LNCAP (cell line): ENCODE measurements around the gene KMO.

Experiments used
- CTCF ChIP-seq: fragments of 450-650 bp; IDR thresholded peaks from 2 replicates; pipeline ENCODE4 v1.5.1; 2017; ENCODE audit warnings: mild to moderate bottlenecking

KMO gene

GRCh38 chr1:241548008-241548407 is 15.8 kb downstream of the KMO start:
- TF ChIP-seq CTCF: no peak

DNA sequence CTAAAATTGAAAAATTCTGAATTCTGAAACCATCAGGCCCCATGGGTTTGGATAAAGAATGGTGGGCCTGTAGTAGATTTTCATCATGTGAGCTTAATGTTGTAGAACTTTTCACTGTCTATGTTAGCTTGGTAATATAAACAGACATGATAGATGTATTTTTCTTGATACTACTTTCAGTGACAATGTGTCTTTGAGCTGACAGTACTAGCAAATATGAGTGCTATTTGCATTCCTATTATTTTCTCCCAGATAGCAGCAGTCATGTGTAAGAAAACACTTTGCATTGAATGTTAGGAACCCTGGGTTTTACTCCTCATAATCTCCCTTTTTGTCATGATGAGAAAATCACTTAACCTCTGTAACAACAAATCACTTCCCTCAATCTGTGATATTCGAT is 18.1 kb downstream of the KMO start:
- no peak for TF ChIP-seq CTCF

DNA sequence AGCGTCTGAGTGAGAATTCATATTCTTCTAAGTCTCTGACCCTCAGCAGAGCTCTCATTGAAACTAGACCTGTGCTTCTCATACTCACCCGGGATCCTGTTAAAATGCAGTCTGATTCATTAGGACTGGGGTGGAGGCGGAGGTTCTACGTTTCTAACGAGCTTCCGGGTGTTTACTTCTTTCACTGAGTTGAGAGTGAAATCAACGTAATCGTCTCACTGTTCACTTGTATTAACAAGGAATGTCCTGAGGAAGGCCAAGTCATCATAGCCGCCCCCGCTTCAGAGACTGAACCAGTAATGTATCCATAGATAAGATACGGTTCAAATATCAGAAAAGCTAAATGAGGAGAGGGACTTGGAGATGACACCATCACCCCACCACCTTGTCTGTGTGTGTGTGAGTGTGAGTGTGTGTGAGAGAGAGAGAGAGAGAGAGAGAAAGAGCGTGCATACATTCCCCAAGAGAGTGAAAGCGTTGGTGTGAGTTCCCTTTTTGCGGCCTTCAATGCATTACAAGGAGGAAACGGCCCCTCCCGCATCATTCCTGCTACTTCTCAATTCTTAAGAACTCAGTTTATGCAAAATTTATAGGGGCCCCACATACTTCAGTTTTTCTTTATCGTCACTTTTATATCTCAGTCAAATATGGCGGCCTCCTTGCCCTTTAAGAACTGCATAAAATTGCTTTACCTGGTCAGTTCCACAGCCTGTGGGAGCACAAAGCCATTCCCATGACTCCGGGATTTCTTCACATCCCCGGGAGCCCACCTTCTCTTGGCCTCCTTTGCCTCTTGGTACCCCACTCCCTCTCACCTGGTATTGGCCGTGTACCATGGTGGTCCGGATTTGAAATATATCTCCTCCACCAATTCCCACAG is 19.8 kb downstream of the KMO start:
- TF ChIP-seq CTCF: no peak

DNA sequence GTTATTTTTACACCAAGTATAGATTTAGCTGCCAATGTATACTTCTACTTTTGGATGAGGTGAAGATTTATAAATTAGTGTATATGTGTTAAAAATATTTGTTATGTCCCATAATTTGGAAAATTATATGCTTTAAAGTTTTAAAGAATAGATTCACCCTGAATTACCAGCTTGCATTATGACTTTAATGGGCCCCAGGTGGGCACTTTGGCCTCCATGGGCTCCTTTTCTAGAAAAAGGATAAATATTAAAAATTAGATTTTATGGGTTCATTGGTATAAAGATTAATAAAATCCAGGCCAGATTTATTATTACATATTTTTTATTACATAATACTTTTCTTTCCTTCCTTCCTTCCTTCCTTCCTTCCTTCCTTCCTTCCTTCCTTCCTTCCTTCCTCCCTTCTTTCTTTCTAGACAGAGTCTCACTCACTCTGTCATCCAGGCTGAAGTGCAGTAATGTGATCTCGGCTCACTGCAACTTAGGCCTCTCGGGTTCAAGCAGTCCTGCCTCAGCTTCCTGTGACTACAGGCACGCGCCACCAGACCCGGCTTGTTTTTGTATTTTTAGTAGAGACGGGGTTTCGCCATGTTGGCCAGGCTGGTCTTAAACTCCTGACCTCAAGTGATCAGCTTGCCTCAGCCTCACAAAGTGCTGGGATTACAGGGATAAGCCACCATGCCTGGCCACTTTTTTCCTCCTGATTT is 21.9 kb downstream of the KMO start:
- no peak for TF ChIP-seq CTCF

DNA sequence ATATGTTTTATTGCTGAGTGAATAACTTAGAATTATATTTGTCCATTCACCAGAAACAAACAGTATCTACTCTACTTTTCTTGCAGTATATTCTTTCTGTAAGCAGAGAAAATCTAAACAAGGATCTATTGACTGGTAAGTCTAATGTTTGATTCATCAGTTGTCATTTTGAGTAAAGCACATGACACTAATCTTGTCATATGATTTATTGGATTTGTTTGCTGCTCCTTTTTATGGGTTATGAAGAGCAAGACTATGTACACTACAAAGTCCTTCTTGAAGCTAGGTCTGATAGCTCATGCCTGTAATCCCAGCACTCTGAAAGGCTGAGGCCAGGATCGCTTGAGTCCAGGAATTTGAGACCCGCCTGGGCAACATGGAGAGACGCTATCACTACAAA is 23.3 kb downstream of the KMO start:
- TF ChIP-seq CTCF: no peak

DNA sequence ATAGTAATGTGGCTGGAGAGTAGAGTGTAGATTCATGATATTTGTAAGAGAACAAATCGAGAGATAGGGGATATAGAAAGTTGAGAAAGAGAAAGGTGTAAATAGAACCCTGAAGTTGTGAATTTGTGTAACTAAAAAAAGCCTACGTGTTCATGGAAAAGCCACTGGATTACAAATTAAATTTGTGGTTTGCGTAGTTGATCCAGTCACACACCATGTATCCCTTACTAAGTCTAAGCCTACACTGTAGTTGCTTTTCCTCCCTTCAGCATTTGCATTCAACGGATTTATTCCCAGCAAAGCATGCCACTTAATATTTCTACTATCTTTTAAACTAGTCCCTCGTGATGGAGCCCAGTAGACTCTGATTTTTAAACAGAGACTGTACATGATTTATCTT is 24.9 kb downstream of the KMO start:
- TF ChIP-seq CTCF: no peak

DNA sequence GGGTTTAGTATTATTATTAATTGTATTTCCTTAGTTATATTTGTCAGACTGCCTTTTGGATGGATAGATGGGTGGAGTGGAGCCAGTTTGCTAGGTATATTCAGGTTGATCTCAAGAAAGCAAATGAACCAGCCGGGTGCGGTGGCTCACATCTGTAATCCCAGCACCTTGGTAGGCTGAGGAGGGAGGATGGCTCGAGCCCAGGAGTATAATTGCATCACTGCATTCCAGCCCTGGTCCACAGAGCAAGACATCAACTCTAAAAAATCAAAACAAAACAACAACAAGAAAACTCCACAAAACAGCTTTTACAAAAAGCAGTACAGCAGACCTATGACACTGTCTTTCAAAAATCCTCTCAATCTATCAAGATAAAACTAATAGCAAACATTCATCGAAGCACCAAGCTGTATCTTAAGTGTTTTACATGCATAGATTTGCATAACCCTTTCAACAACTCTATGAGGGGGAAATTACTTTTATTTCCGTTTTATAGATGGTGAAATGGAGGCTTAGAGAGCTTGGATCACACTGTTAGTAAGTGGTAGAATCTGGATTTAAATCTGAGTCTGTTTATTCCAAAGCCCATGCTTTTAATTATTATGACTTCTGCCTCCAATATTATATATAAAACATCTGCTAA is 25.5 kb downstream of the KMO start:
- no peak for TF ChIP-seq CTCF
